Measurements from ENCODE around the gene WNK3. TPM values are rescaled to one million over a fixed set of nuclear protein-coding genes. Genes with fewer than 3 reads are reported as not detected.

WNK3 gene
- total and polyA plus RNA-seq, 2 donors (not counting 3 experiments of a cell fraction or from before 2014, with no cell fraction given), result 0.30 to 2.7 TPM

DNA sequence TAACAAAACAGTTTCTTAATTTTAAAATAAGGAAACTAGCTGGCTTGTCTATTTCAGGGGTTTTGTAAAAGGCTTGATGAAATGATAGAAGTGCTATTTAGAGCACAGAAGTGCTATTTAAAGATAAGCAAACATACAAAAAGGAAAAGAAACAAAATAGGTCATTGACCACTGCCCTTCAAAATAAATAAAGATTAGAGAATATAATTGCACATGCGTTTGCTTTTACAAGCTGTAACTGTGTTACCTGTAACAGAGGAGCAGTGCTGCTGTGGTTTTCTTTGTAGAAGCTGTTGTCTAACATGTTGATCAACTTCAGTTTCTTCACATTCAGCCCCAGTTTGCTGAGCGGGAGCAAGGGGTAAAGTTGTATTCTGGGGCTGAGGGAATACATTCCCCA lies 63.5 kb downstream of the WNK3 start:
- Histone ChIP-seq H3K27ac (ENCODE audit: insufficient read depth, low read depth, low read length) (no peak overlapping the region), H3K4me1 (ENCODE audit: control insufficient read depth, extremely low read depth, insufficient read depth, low read length) (no peaks in the 10 kb centered on the region), H3K9me3 (replicated peaks; ENCODE audit: control insufficient read depth, insufficient read depth, low read length) (no peaks in the 10 kb centered on the region), H3K9ac (replicated peaks; ENCODE audit: extremely low read depth, insufficient read depth, low read length) (no peak overlapping the region), H3K9me1 (replicated peaks; ENCODE audit: control insufficient read depth, extremely low read depth, insufficient read depth, low read length) (no peaks in the 10 kb centered on the region), H4K20me1 (replicated peaks; ENCODE audit: control insufficient read depth, extremely low read depth, insufficient read depth, low read length) (no peaks in the 10 kb centered on the region), H3K36me3 (ENCODE audit: control insufficient read depth in 2 of 2, extremely low read depth in 1 of 2, insufficient read depth in 2 of 2, low read length in 2 of 2) (no peaks in the 10 kb centered on the region), H3K27me3 (ENCODE audit: control insufficient read depth in 2 of 2, insufficient read depth in 2 of 2, low read length in 2 of 2) (no peaks in the 10 kb centered on the region), H3K4me2 (ENCODE audit: insufficient read depth, low read length) (no peak overlapping the region), H3K79me2 (ENCODE audit: control insufficient read depth, insufficient read depth, low read length) (no peaks in the 10 kb centered on the region), H3K4me3 (replicated peaks in 1 of 3; ENCODE audit: insufficient read depth in 1 of 3, low read depth in 1 of 3, low read length in 3 of 3) (no peak overlapping the region), H2AFZ (ENCODE audit: low read depth, low read length) (no peak overlapping the region)
- intact Hi-C loops (cut with micrococcal nuclease), result no loop called here
- ChIA-PET CTCF (no interaction called here), POLR2A (no interaction called here)
- DNase-seq (ENCODE audit: low read depth, low spot score) (no peak), FAIRE-seq (no peak)
- TF ChIP-seq EZH2 (IDR thresholded peaks at IDR 0.05; ENCODE audit: borderline replicate concordance, low read depth, low read length, severe bottlenecking) (no peak), CTCF (IDR thresholded peaks at IDR 0.05; ENCODE audit: extremely low read depth in 1 of 2, insufficient read depth in 1 of 2, low read depth in 1 of 2, low read length in 2 of 2) (no peak), MAX (IDR thresholded peaks at IDR 0.05; ENCODE audit: insufficient read depth, insufficient read length) (no peak), POLR2AphosphoS5 (IDR thresholded peaks at IDR 0.05; ENCODE audit: insufficient read depth, low read depth, low read length) (no peak)
- dilution Hi-C loops (cut with MboI; ENCODE audit: extremely low pct_ligation_motif_present, low sequenced_read_pairs), result no loop called here
- no TSS peak for BruUV-seq (replicated peaks)

GRCh38 chrX:54292755-54293154 lies 65.1 kb downstream of the WNK3 start:
- no peak overlapping the region for H3K4me3 ChIP-seq (replicated peaks in 1 of 3; ENCODE audit: insufficient read depth in 1 of 3, low read depth in 1 of 3, low read length in 3 of 3)
- ChIA-PET CTCF (no interaction called here), POLR2A (no interaction called here)
- H3K9me1 ChIP-seq (replicated peaks; ENCODE audit: control insufficient read depth, extremely low read depth, insufficient read depth, low read length), result no peaks in the 10 kb centered on the region
- FAIRE-seq (no peak), DNase-seq (ENCODE audit: low read depth, low spot score) (no peak)
- intact Hi-C loops (cut with micrococcal nuclease) (no loop called here), dilution Hi-C loops (cut with MboI; ENCODE audit: extremely low pct_ligation_motif_present, low sequenced_read_pairs) (no loop called here)
- no TSS peak for BruUV-seq (replicated peaks)
- TF ChIP-seq MAX (IDR thresholded peaks at IDR 0.05; ENCODE audit: insufficient read depth, insufficient read length), result no peak
- TF ChIP-seq JUN (IDR thresholded peaks at IDR 0.05; ENCODE audit: borderline replicate concordance, insufficient read depth, insufficient read length, low read depth), result no peak
- TF ChIP-seq POLR2AphosphoS5 (IDR thresholded peaks at IDR 0.05; ENCODE audit: insufficient read depth, low read depth, low read length), result no peak
- TF ChIP-seq FOS (IDR thresholded peaks at IDR 0.05; ENCODE audit: borderline replicate concordance, insufficient read depth, low read length), result no peak
- no peak for TF ChIP-seq CTCF (IDR thresholded peaks at IDR 0.05; ENCODE audit: extremely low read depth in 1 of 2, insufficient read depth in 1 of 2, low read depth in 1 of 2, low read length in 2 of 2)
- TF ChIP-seq POLR2A (IDR thresholded peaks at IDR 0.05; ENCODE audit: low read depth, low read length), result no peak
- no peak for TF ChIP-seq GATA2 (IDR thresholded peaks at IDR 0.05; ENCODE audit: insufficient read depth, insufficient read length, low read depth, low read length)
- TF ChIP-seq MYC (IDR thresholded peaks at IDR 0.05; ENCODE audit: low read depth, low read length), result no peak
- TF ChIP-seq EZH2 (IDR thresholded peaks at IDR 0.05; ENCODE audit: borderline replicate concordance, low read depth, low read length, severe bottlenecking), result no peak
- H3K27ac ChIP-seq (ENCODE audit: insufficient read depth, low read depth, low read length), result no peak overlapping the region
- no peaks in the 10 kb centered on the region for H3K27me3 ChIP-seq (ENCODE audit: control insufficient read depth in 2 of 2, insufficient read depth in 2 of 2, low read length in 2 of 2)
- no peaks in the 10 kb centered on the region for H3K36me3 ChIP-seq (ENCODE audit: control insufficient read depth in 2 of 2, extremely low read depth in 1 of 2, insufficient read depth in 2 of 2, low read length in 2 of 2)
- no peak overlapping the region for H3K9ac ChIP-seq (replicated peaks; ENCODE audit: extremely low read depth, insufficient read depth, low read length)
- H4K20me1 ChIP-seq (replicated peaks; ENCODE audit: control insufficient read depth, extremely low read depth, insufficient read depth, low read length), result no peaks in the 10 kb centered on the region
- H3K4me2 ChIP-seq (ENCODE audit: insufficient read depth, low read length), result no peak overlapping the region
- no peaks in the 10 kb centered on the region for H3K9me3 ChIP-seq (replicated peaks; ENCODE audit: control insufficient read depth, insufficient read depth, low read length)
- H2AFZ ChIP-seq (ENCODE audit: low read depth, low read length), result no peak overlapping the region
- no peaks in the 10 kb centered on the region for H3K4me1 ChIP-seq (ENCODE audit: control insufficient read depth, extremely low read depth, insufficient read depth, low read length)
- no peaks in the 10 kb centered on the region for H3K79me2 ChIP-seq (ENCODE audit: control insufficient read depth, insufficient read depth, low read length)
